GM18526 (cell line): ENCODE results near the gene IGFL3.

Experiments
- POLR2A ChIP-seq: IDR thresholded peaks from 3 replicates; pipeline ENCODE4 v1.6.1; 2011; ENCODE audit not compliant: insufficient read length; ENCODE audit errors: extremely low read depth

Gene IGFL3

DNA sequence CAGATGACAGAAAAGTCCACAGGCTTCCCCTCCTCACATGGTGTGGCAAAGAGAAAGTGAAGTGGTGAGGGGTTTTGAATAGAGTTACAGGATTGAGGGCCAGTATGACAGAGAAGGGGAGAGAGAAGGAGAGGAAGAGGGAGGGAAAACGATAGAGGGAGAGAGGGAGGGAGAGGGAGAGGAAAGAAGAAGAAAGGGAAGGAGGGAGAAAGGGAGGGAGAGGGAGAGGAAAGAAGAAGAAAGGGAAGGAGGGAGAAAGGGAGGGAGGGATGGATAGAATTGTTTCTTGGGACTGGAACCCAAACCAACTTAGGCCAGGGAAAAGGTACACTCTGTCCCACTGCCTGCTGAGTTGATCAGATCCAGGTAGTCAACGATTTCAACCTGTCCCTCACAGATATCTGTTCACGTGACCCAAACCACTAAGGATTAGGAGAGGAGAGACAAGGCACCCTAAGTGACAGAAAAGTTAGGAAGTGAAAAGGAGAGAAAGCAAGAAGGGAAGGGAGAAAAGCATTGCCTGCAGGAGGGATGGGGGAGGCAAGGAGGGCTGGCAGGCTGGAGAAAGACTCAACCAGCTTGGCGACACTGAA, 8.1 kb upstream of the IGFL3 start:
- no peak for TF ChIP-seq POLR2A

DNA sequence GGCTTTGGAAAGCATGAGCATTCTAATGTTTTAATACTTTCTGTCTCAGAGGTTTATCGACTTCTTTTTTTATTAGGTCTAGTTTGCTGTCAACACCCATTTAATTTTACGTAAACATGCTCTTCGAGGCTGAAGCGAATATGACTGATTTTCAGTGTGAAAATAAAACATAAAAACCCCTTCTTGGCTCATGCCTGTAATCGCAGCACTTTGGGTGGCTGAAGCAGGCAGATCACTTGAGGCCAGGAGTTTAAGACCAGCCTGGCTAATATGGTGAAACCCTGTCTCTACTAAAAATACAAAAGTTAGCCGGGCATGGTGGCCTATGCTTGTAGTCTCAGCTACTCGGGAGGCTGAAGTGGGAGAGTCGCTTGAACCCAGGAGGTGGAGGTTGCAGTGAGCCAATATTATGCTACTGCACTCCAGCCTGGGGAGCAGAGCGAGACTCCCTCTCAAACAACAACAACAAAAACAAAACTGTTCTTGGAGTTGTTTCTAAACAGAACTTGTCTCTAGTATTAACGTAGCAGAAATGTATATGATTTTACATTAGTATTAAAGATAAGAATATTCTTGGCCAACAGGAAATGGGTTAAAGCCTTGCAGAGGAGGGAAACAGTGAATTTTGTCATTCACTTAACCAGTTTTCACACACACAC, 7.1 kb upstream of the IGFL3 start:
- no peak for TF ChIP-seq POLR2A

DNA sequence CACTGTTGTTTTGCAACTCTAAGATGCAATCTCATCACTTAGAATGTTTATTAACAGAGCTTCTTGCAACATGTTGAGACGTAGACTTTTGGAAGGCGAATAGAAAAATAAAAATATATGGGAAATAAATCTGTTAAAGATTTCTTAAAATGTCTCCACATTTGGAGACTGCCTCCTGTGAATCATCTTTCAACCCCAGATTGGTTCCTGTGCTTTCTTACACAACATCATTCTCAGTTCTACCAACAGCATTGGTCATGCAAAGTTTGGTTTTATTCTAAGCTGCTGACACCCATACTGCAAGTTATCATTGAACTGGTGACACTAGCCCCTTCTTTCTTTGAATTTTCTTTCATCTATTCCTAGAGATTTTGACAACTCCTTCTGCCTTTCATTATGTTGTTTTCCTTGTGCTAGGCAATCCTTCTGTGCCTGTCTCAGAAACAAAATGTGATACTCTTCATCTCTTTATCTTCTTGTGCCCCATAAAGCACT, 1.6 kb upstream of the IGFL3 start:
- no peak for TF ChIP-seq POLR2A

- TF ChIP-seq POLR2A: no peak
These were observed 959 bp upstream of the IGFL3 start for GRCh38 chr19:46125447-46125846.

GRCh38 chr19:46118136-46118535, 6.4 kb downstream of the IGFL3 start:
- no peak for TF ChIP-seq POLR2A

DNA sequence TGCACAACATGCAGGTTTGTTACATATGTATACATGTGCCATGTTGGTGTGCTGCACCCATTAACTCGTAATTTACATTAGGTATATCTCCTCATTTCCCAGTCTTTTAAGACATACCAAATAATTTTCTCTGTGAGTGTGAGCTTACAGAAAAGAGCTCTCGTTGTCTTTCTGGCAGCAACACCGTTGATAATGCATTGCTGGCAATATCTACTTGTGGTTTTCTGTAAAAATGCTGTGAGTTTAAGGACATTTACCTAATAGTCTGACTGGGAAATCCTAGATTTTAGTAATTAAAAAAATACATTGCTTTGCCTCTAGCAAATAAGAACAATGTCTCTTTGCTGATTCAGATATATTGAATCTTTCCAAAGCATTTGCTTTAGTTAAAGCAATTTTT, 8.4 kb downstream of the IGFL3 start:
- TF ChIP-seq POLR2A: no peak

DNA sequence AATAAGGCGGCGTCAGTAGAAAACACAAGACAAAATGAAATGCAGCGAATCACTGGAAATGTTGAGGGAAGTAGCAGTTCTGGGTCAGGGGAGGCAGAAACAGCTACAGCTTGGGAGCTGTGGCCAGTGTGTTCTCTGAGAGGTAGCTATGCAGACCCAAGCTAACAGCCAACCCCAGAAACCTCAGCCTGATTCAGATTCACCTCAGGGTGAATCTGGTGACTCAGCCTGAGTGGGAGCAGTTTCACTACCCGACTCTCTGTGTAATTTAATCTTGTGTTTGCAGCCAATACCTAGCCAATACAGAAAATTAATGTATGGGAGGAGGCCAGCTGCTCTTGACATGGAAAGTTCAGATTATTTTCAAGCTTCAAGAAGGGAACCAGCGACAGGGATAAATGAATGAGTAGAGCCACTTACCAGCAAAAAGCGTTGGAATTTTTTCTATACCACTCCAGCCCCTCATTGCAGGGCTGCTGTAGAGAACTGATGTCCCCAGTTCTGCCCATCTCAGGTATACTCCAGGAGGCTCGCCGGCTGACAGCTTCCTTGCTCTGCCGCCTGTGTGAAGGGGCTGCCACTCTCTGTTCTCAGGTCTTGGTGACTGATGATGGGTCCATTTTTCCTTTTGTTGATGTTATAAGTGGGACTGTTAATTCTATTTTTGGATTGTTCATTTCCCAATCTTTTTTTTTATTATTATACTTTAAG, 8.9 kb downstream of the IGFL3 start:
- TF ChIP-seq POLR2A: no peak

DNA sequence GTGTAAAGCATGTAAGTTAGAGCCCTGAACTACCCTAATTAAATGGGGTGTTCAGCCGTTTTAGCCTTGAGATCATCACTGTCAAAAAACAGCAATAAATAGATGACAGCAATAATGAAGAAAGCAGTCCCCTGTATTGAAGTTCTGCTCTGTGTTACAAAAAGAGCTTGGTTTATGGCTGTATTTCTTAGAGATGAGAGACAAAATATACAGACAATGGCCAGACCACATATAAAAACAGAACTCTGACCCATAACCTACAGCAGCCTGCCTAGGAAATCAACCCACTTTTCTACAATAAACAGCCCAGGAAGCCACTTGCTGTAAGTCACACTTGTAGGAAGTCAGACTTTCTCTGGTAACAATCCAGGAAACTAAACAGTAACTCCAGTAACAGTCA, 10.8 kb downstream of the IGFL3 start:
- TF ChIP-seq POLR2A: no peak

GRCh38 chr19:46112527-46112926, 12.0 kb downstream of the IGFL3 start:
- TF ChIP-seq POLR2A: no peak

DNA sequence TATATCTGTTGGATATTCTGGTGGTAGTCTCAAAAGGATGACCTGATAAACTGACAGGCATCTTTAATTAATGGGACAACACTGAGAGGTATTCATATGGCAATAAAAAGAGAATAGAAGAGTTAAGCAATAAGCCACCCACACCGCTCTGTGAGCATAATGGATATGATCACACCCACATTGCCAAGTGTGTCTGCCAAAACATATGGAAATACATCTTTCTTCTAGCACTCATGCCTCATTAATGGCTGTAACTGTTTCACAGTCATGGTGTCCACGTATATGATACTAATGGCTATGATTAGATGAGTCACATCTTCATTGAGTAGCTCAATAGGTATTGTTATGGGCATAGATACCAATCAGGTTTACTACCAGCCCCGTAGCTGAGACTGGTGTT, 13.1 kb downstream of the IGFL3 start:
- TF ChIP-seq POLR2A: no peak

- no peak for TF ChIP-seq POLR2A
These were observed 14.6 kb downstream of the IGFL3 start for GRCh38 chr19:46109876-46110275.

DNA sequence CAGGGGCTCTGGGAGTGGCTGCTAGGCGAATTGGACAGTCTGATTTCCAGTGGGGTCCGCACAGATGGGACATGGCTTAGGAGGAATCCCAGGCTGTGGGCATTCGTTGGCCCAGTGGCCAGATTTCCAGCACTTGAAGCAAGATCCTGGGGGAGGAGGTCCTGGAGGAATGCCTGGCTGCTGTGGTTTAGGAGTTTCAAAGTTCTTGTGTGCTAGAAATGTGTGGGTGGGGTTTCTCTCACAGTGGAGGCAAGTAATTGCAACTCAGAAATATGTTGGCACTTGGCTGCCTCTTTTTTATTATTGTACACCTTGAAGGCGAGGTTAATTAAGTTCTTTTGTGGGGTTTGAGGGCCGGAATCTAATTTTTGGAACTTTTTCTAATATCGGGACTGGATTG, 17.1 kb downstream of the IGFL3 start:
- TF ChIP-seq POLR2A: no peak

DNA sequence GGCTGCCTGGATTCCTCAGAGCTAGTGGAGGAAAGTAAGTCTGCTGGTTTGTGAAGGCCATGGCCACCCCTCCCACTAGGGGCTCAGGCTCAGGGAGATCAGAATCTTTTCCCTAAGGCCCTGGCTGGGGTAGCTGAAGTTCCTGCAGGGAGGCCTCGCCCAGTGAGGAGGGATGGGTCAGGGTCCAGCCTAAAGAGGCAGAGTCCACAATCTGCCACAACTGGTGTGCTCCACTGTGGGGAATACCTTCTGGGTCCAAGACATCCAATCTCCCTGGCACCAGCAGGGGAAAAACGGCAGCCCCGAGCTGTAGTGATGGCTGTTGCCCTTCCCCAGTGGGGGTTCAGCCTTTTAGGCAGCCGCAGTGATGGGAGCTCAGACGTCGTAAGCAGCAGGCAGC, 23.2 kb downstream of the IGFL3 start:
- no peak for TF ChIP-seq POLR2A

- TF ChIP-seq POLR2A: no peak
These were observed 24.1 kb downstream of the IGFL3 start for GRCh38 chr19:46100344-46100743.

DNA sequence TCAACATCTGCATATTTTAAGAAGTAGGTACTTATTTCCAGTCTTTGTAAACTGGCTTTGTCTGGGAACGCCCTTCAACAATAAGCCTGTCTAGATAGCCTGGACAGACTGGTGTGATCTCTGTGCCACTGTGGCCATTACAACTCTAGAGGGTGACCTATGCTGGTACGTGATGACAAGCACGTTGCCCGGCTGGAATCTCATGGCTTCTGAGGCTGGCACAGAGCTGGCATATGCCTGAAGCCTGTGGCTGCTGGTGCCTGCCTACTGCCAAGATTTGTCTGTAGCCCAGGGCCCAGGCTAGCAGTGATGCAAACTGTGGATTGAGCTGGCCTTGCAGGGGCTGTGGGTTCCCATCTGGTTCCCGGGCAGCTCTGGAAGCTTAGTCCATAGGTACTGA, 34.0 kb downstream of the IGFL3 start:
- no peak for TF ChIP-seq POLR2A

DNA sequence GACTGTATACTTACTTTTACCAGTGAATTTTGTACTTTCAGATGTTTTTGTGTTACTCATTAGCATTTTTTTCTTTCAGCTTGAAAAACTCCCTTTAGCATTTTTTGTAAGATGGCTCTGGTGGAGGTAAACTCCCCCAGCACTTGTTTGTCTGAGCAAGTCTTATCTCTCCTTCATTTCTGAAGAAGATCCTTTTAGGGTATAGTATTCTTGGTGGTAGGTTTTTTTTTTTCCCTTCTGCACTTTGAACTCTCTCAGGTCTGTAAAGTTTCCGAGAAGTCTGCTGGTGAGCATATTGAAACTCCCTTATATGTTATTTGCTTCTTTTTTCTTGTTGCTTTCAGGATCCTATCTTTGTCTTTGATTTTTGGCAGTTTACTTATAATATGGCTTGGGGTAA, 35.1 kb downstream of the IGFL3 start:
- TF ChIP-seq POLR2A: no peak
